ENCODE data around the gene PALM2AKAP2. TPM values are rescaled to one million over a fixed set of nuclear protein-coding genes. Genes with fewer than 3 reads are reported as not detected.

Gene PALM2AKAP2
- total and polyA plus RNA-seq, 4 donors: 0.51 to 37.7 (median 9.7) TPM

GRCh38 chr9:109787735-109788134, 7.7 kb downstream of the PALM2AKAP2 start:
- H3K4me1 ChIP-seq (ENCODE audit: control insufficient read depth in 5 of 5, insufficient read depth in 5 of 5, low read length in 5 of 5): peaks cover 9 to 37% (median 33%) of the 10 kb centered on the region in 5 donors
- DNase-seq (no peak), ATAC-seq (ENCODE audit: insufficient read depth, low FRiP score) (no peak)
- no peak overlapping the region for H3K9ac ChIP-seq (ENCODE audit: insufficient read depth in 1 of 2, low read length in 2 of 2)
- 82 to 84% methylated on average over 3 of the region's 3 CpGs for WGBS, 2 donors
- H3K27me3 ChIP-seq (ENCODE audit: control insufficient read depth in 3 of 3, insufficient read depth in 3 of 3, low read length in 2 of 3): no peaks in the 10 kb centered on the region
- no peak overlapping the region for H3K27ac ChIP-seq (ENCODE audit: low read depth in 1 of 2, low read length in 1 of 2)
- H3K36me3 ChIP-seq (ENCODE audit: control insufficient read depth in 4 of 4, insufficient read depth in 4 of 4, low read length in 4 of 4): no peaks in the 10 kb centered on the region
- H3K4me3 ChIP-seq: no peak overlapping the region
- no peak for TF ChIP-seq CTCF (IDR thresholded peaks at IDR 0.05; ENCODE audit: control extremely low read depth, extremely low read depth)
- no peaks in the 10 kb centered on the region for H3K9me3 ChIP-seq (ENCODE audit: control insufficient read depth in 4 of 4, insufficient read depth in 3 of 4, low read length in 3 of 4)

GRCh38 chr9:109789556-109789955, 9.6 kb downstream of the PALM2AKAP2 start:
- Histone ChIP-seq H3K9ac (ENCODE audit: insufficient read depth in 1 of 2, low read length in 2 of 2) (no peak overlapping the region), H3K4me1 (ENCODE audit: control insufficient read depth in 5 of 5, insufficient read depth in 5 of 5, low read length in 5 of 5) (peaks cover 9 to 55% (median 45%) of the 10 kb centered on the region in 5 donors), H3K9me3 (ENCODE audit: control insufficient read depth in 4 of 4, insufficient read depth in 3 of 4, low read length in 3 of 4) (no peaks in the 10 kb centered on the region), H3K36me3 (ENCODE audit: control insufficient read depth in 4 of 4, insufficient read depth in 4 of 4, low read length in 4 of 4) (no peaks in the 10 kb centered on the region), H3K27me3 (ENCODE audit: control insufficient read depth in 3 of 3, insufficient read depth in 3 of 3, low read length in 2 of 3) (no peaks in the 10 kb centered on the region), H3K27ac (ENCODE audit: low read depth in 1 of 2, low read length in 1 of 2) (no peak overlapping the region), H3K4me3 (no peak overlapping the region)
- 61 to 73% methylated on average over 5 of the region's 5 CpGs for WGBS, 2 donors
- ATAC-seq (ENCODE audit: insufficient read depth, low FRiP score): no peak
- DNase-seq: peak in 2 of 3 donors; percentile 32 to 56
- no peak for TF ChIP-seq CTCF (IDR thresholded peaks at IDR 0.05; ENCODE audit: control extremely low read depth, extremely low read depth)

- H3K4me1 ChIP-seq (ENCODE audit: control insufficient read depth in 5 of 5, insufficient read depth in 5 of 5, low read length in 5 of 5): peaks cover 9 to 55% (median 45%) of the 10 kb centered on the region in 5 donors
- TF ChIP-seq CTCF (IDR thresholded peaks at IDR 0.05; ENCODE audit: control extremely low read depth, extremely low read depth): no peak
- no peak overlapping the region for H3K27ac ChIP-seq (ENCODE audit: low read depth in 1 of 2, low read length in 1 of 2)
- H3K36me3 ChIP-seq (ENCODE audit: control insufficient read depth in 4 of 4, insufficient read depth in 4 of 4, low read length in 4 of 4): no peaks in the 10 kb centered on the region
- DNase-seq: peak in 1 of 3 donors; percentile 30
- no peaks in the 10 kb centered on the region for H3K9me3 ChIP-seq (ENCODE audit: control insufficient read depth in 4 of 4, insufficient read depth in 3 of 4, low read length in 3 of 4)
- H3K4me3 ChIP-seq: no peak overlapping the region
- ATAC-seq (ENCODE audit: insufficient read depth, low FRiP score): no peak
- H3K27me3 ChIP-seq (ENCODE audit: control insufficient read depth in 3 of 3, insufficient read depth in 3 of 3, low read length in 2 of 3): no peaks in the 10 kb centered on the region
- 48 to 55% methylated on average over 3 of the region's 3 CpGs for WGBS, 2 donors
- no peak overlapping the region for H3K9ac ChIP-seq (ENCODE audit: insufficient read depth in 1 of 2, low read length in 2 of 2)
Measured at GRCh38 chr9:109789971-109790370, 10.0 kb downstream of the PALM2AKAP2 start.

Measured in lung (tissue), 12 donors.